ENCODE data around the gene REXO4. TPM values are rescaled to one million over a fixed set of nuclear protein-coding genes. Genes with fewer than 3 reads are reported as not detected.
"Not testable (repeated sequence)": the region's sequence is repeated elsewhere in the genome, so short reads cannot be mapped to it uniquely, and the experiment has no call there.

Gene REXO4
- total and polyA plus RNA-seq, 11 donors, result 9.6 to 30.6 (median 13.7) TPM

DNA sequence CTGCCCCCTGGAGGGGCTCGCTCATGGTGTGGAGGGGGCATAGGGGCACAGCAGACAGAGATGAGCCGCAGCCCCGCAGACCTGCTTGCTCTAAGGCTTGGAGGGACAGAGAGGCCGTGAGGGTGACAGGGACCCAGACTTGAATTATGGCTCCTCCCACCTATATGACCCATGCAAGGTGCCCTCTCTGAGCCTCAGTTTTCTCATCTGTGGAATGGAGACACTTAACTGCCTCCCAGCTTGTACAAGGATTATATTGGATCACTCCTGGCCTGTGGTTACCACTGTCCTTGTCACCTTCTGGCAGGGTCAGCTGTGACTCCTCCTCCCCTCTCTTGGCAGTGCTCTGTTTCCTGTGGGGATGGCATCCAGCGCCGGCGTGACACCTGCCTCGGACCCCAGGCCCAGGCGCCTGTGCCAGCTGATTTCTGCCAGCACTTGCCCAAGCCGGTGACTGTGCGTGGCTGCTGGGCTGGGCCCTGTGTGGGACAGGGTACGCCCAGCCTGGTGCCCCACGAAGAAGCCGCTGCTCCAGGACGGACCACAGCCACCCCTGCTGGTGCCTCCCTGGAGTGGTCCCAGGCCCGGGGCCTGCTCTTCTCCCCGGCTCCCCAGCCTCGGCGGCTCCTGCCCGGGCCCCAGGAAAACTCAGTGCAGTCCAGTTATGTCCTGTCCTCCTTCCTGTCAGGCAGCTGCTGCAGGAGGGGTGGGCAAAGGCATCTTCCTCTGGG is 37.3 kb upstream of the REXO4 start:
- H3K27ac ChIP-seq, result no peak overlapping the region
- intact Hi-C loops (cut with DNase I), result no loop called here
- no peaks in the 10 kb centered on the region for H3K9me3 ChIP-seq
- peaks cover 0 to 9% (median 5%) of the 10 kb centered on the region in 12 donors for H3K4me1 ChIP-seq
- no peak for ATAC-seq
- 91 to 100% (median 92%) methylated on average over 4 to 20 of the region's 20 CpGs for WGBS, 4 donors
- no peak for DNase-seq
- H3K27me3 ChIP-seq, result no peaks in the 10 kb centered on the region
- TF ChIP-seq, protein P1, sequence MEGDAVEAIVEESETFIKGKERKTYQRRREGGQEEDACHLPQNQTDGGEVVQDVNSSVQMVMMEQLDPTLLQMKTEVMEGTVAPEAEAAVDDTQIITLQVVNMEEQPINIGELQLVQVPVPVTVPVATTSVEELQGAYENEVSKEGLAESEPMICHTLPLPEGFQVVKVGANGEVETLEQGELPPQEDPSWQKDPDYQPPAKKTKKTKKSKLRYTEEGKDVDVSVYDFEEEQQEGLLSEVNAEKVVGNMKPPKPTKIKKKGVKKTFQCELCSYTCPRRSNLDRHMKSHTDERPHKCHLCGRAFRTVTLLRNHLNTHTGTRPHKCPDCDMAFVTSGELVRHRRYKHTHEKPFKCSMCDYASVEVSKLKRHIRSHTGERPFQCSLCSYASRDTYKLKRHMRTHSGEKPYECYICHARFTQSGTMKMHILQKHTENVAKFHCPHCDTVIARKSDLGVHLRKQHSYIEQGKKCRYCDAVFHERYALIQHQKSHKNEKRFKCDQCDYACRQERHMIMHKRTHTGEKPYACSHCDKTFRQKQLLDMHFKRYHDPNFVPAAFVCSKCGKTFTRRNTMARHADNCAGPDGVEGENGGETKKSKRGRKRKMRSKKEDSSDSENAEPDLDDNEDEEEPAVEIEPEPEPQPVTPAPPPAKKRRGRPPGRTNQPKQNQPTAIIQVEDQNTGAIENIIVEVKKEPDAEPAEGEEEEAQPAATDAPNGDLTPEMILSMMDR (IDR thresholded peaks at IDR 0.05), result no peak
- no peak for TF ChIP-seq POLR2A (IDR thresholded peaks at IDR 0.05)
- no peaks in the 10 kb centered on the region for H3K36me3 ChIP-seq
- no peak overlapping the region for H3K4me3 ChIP-seq

- Histone ChIP-seq H3K27me3 (no peaks in the 10 kb centered on the region), H3K9me3 (no peaks in the 10 kb centered on the region), H3K4me1 (peaks cover 0 to 8% (median 5%) of the 10 kb centered on the region in 12 donors), H3K27ac (no peak overlapping the region), H3K36me3 (no peaks in the 10 kb centered on the region), H3K4me3 (no peak overlapping the region)
- 86 to 94% (median 87%) methylated on average over 13 to 19 of the region's 19 CpGs for WGBS, 4 donors
- ATAC-seq (no peak), DNase-seq (no peak)
- intact Hi-C loops (cut with DNase I), result no loop called here
- TF ChIP-seq, protein P1 (IDR thresholded peaks at IDR 0.05), result no peak
- no peak for TF ChIP-seq POLR2A (IDR thresholded peaks at IDR 0.05)
These were observed 36.5 kb upstream of the REXO4 start for GRCh38 chr9:133454325-133454724.

GRCh38 chr9:133453651-133454050 is 35.8 kb upstream of the REXO4 start:
- no peaks in the 10 kb centered on the region for H3K27me3 ChIP-seq
- WGBS, 4 donors, result 50 to 56% (median 51%) methylated on average over 11 of the region's 11 CpGs
- H3K9me3 ChIP-seq, result no peaks in the 10 kb centered on the region
- H3K27ac ChIP-seq, result no peak overlapping the region
- ATAC-seq, result peak in 1 of 4 donors; percentile 57
- H3K4me3 ChIP-seq, result no peak overlapping the region
- DNase-seq, result no peak
- H3K36me3 ChIP-seq, result no peaks in the 10 kb centered on the region
- peaks cover 0 to under 1% (median 0%) of the 10 kb centered on the region in 12 donors for H3K4me1 ChIP-seq
- intact Hi-C loops (cut with DNase I), result no loop called here
- no peak for TF ChIP-seq POLR2A (IDR thresholded peaks at IDR 0.05)
- TF ChIP-seq, protein P1 (IDR thresholded peaks at IDR 0.05), result no peak

GRCh38 chr9:133452562-133452961 is 34.8 kb upstream of the REXO4 start:
- ATAC-seq, result no peak
- 74 to 90% (median 87%) methylated on average over 7 of the region's 7 CpGs for WGBS, 4 donors
- Histone ChIP-seq H3K4me1 (no peaks in the 10 kb centered on the region), H3K27me3 (no peaks in the 10 kb centered on the region), H3K4me3 (no peak overlapping the region), H3K36me3 (no peaks in the 10 kb centered on the region), H3K9me3 (no peaks in the 10 kb centered on the region), H3K27ac (no peak overlapping the region)
- intact Hi-C loops (cut with DNase I), result no loop called here
- TF ChIP-seq POLR2A (IDR thresholded peaks at IDR 0.05), result no peak
- TF ChIP-seq, protein P1 (IDR thresholded peaks at IDR 0.05), result no peak
- no peak for DNase-seq

DNA sequence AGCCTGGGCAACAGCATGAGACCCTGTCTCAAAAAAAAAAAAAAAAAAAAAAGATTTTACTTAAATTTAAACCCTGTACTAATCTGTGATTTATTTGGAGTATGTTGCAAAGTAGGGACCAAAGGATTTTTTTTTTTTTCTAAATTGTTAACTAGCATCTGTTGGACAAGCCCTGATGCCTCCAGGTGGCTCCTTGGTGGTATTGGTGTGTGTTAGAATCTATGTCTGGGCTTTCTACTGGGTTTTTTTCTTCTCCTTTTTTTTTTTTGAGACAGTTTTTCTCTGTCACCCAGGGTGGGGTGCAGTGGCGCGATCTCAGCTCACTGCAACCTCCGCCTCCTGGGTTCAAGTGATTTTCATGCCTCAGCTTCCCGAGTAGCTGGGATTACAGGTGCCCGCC is 34.1 kb upstream of the REXO4 start:
- intact Hi-C loops (cut with DNase I); H3K9me3 ChIP-seq; H3K36me3 ChIP-seq; H3K4me1 ChIP-seq; ATAC-seq; H3K27me3 ChIP-seq; H3K4me3 ChIP-seq; DNase-seq; H3K27ac ChIP-seq: not testable (repeated sequence)
- 95 to 96% (median 95%) methylated on average over 5 of the region's 5 CpGs for WGBS, 4 donors

All from heart left ventricle (tissue), 16 donors.